Naive B cell (primary cell): ENCODE data around the gene SAP130. TPM values are rescaled to one million over a fixed set of nuclear protein-coding genes. Genes with fewer than 3 reads are reported as not detected.

Experiments
- ATAC-seq, 2 donors: fragments of 150-1000 bp; cut with Tn5 transposase; 2 replicates each; pipeline ENCODE4 v1.10.0; 2021; ENCODE audit warnings: low read depth in 2 of 2, mild to moderate bottlenecking in 2 of 2, moderate library complexity in 2 of 2
- DNase-seq: peaks from one replicate; pipeline ENCODE4 v3.0.0; 2022
- H3K27ac Mint-ChIP-seq, 6 donors: one replicate each; pipeline ENCODE4 v1.8.0; 2020 to 2022; ENCODE audit warnings: mild to moderate bottlenecking in 6 of 6, mixed read lengths in 6 of 6, moderate library complexity in 5 of 6, inconsistent platforms in 2 of 6
- H3K27me3 Mint-ChIP-seq, 3 donors: one replicate each; pipeline ENCODE4 v1.8.0; 2021 to 2022; ENCODE audit warnings: mixed read lengths in 3 of 3, mild to moderate bottlenecking in 1 of 3
- H3K36me3 Mint-ChIP-seq, 2 donors: one replicate each; pipeline ENCODE4 v1.8.0; 2020 to 2022; ENCODE audit warnings: mixed read lengths in 2 of 2, inconsistent platforms in 1 of 2, mild to moderate bottlenecking in 1 of 2
- H3K4me1 Mint-ChIP-seq, 3 donors: one replicate each; pipeline ENCODE4 v1.8.0; 2020 to 2022; ENCODE audit warnings: mixed read lengths in 3 of 3, inconsistent platforms in 1 of 3, mild to moderate bottlenecking in 1 of 3, moderate library complexity in 1 of 3
- H3K4me3 Mint-ChIP-seq, 8 donors: one replicate each; pipeline ENCODE4 v1.8.0; 2020 to 2022; ENCODE audit warnings: mild to moderate bottlenecking in 8 of 8, mixed read lengths in 8 of 8, moderate library complexity in 8 of 8, inconsistent platforms in 2 of 8
- H3K9me3 Mint-ChIP-seq, 7 donors: one replicate each; pipeline ENCODE4 v1.8.0; 2020 to 2022; ENCODE audit warnings: mixed read lengths in 7 of 7, mild to moderate bottlenecking in 5 of 7, inconsistent platforms in 2 of 7, moderate library complexity in 1 of 7
- polyA plus RNA-seq, 6 donors: library from polyadenylated mRNA; unstranded; fragments of 300-500 nt; fragmentation: Illumina TruSeq; gene quantifications; one replicate each; pipeline ENCODE4 v1.2.3, GENCODE V29; 2021; ENCODE audit warnings: low read depth in 6 of 6

SAP130 gene
- polyA plus RNA-seq: 10 to 100 TPM in 1 of 6 donors, 1 to 10 TPM in 5; 5.7 to 12.1 (median 7.1) TPM

DNA sequence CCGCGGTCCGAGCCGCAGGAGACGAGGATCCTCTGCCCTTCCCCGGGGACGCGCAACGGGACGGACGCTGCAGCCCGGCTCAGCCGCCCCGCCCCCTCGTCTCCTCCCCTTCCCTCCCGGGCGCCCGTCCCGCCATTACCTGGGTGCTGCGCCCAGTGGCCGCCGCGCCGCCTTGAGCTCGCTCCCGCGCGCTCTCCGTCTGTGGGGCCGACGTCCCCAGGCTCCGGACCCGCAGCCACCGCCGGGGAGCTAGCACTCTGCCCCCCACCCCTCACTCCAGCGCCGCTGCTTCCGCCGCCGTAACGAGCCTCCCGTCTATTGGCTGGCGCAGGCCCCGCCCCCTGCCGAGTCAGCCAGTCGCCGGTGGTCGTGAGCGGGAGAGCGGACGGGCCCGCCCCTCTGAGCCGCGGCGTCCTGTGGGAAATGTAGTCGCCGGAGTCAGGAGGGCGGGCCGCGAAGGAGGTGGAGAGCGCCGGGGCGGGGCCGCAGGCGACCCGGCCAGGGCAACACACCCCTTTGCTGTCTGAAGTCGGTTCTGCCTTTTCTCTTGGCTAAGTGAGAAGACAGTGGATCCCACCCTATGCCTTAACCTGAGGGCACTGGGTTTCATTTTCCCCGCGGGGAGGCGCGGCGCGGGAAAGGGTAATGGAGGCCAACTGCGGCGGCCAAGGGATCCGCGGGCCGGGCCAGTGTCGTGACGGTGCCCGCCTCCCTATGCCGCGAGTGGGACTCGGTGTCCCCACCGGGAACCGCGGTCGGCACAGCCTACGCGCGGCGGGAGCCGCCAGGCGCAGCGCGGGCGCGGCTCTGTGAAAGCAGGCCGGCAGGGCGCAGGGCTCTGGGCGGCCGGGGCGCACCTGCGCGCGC is at the start of gene SAP130:
TSS of gene SAP130 (minus strand) at position 259 of the 867 bp plus-strand sequence. CDS start 1,767 bp downstream, outside the sequence.
- peaks cover 0 to 7% (median 5%) of the 10 kb centered on the region in 7 donors for H3K9me3 Mint-ChIP-seq
- H3K4me3 Mint-ChIP-seq: peak within 1 kb of the TSS; percentile 93 to 99 (median 96)
- H3K27me3 Mint-ChIP-seq: peaks cover 0 to 12% (median 4%) of the 10 kb centered on the region in 3 donors
- no peaks in the 10 kb centered on the region for H3K36me3 Mint-ChIP-seq
- peak; percentile 72 to 74 for ATAC-seq
- peak; percentile 98 for DNase-seq
- H3K4me1 Mint-ChIP-seq: peaks cover 11 to 22% (median 22%) of the 10 kb centered on the region in 3 donors
- peak within 1 kb of the TSS; percentile 76 to 96 (median 92) for H3K27ac Mint-ChIP-seq

- peaks cover 0 to 4% (median 2%) of the 10 kb centered on the region in 7 donors for H3K9me3 Mint-ChIP-seq
- no peak overlapping the region for H3K4me3 Mint-ChIP-seq
- ATAC-seq: no peak
- H3K36me3 Mint-ChIP-seq: no peaks in the 10 kb centered on the region
- DNase-seq: no peak
- H3K4me1 Mint-ChIP-seq: peaks cover 0 to 4% (median 2%) of the 10 kb centered on the region in 3 donors
- H3K27me3 Mint-ChIP-seq: peaks cover 0 to 6% (median 0%) of the 10 kb centered on the region in 3 donors
- H3K27ac Mint-ChIP-seq: no peak overlapping the region
Observed at GRCh38 chr2:128076461-128077106, 48.7 kb upstream of the SAP130 start.

DNA sequence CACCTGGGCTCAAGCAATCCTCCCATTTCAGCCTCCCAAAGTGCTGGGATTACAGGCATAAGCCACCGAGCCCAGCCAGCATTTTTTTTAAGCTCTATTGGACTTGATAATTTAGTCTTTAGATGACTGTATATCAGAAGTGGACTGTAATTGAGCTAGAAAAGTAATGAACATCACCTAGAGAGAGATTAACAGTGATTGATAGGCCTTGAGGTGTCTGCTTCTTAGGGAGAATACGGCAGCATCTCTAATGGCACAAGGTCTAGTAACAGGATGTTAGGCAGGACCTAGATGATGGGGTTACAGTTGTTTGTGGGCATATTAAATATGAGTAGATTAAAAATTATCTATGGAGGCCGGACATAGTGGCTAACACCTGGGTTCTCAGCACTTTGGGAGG is 45.4 kb upstream of the SAP130 start:
- DNase-seq: no peak
- H3K27me3 Mint-ChIP-seq: peaks cover 0 to 6% (median 0%) of the 10 kb centered on the region in 3 donors
- H3K27ac Mint-ChIP-seq: no peak overlapping the region
- peaks cover 0 to 4% (median 2%) of the 10 kb centered on the region in 3 donors for H3K4me1 Mint-ChIP-seq
- H3K9me3 Mint-ChIP-seq: peaks cover 0 to 4% (median 0%) of the 10 kb centered on the region in 7 donors
- H3K4me3 Mint-ChIP-seq: no peak overlapping the region
- ATAC-seq: no peak
- H3K36me3 Mint-ChIP-seq: no peaks in the 10 kb centered on the region

GRCh38 chr2:128069769-128070168 is 41.9 kb upstream of the SAP130 start:
- H3K36me3 Mint-ChIP-seq: no peaks in the 10 kb centered on the region
- H3K27me3 Mint-ChIP-seq: peaks cover 0 to 6% (median 0%) of the 10 kb centered on the region in 3 donors

GRCh38 chr2:128064353-128064752 is 36.5 kb upstream of the SAP130 start:
- DNase-seq: no peak
- ATAC-seq: no peak
- Mint-ChIP-seq H3K4me1 (no peaks in the 10 kb centered on the region), H3K4me3 (no peak overlapping the region), H3K27me3 (peaks cover 0 to 6% (median 6%) of the 10 kb centered on the region in 3 donors), H3K27ac (no peak overlapping the region), H3K36me3 (no peaks in the 10 kb centered on the region), H3K9me3 (no peaks in the 10 kb centered on the region)

More at GRCh38 chr2:128069769-128070168, 41.9 kb upstream of the SAP130 start:
- no peaks in the 10 kb centered on the region for H3K9me3 Mint-ChIP-seq
- DNase-seq: no peak
- H3K4me1 Mint-ChIP-seq: no peaks in the 10 kb centered on the region
- no peak overlapping the region for H3K27ac Mint-ChIP-seq
- no peak overlapping the region for H3K4me3 Mint-ChIP-seq
- no peak for ATAC-seq

DNA sequence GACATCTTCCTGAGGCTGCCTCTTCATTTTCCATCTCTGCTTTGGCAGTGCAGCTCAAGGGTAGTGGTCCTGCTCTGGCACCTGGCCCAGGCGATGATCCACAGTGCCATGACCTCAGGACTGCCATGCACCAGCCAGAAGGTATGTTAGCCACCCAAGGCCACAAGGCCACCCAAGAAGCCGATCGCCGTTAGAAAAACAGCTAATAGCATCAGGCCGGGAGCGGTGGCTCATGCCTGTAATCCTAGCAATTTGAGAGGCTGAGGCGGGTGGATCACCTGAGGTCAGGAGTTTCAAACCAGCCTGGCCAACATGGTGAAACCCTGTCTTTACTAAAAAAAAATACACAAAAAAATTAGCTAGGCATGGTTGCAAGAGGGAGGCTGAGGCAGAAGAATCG is 34.7 kb upstream of the SAP130 start:
- Mint-ChIP-seq H3K4me3 (no peak overlapping the region), H3K9me3 (no peaks in the 10 kb centered on the region), H3K36me3 (no peaks in the 10 kb centered on the region), H3K4me1 (no peaks in the 10 kb centered on the region), H3K27ac (peak overlapping the region in 1 of 6 donors; percentile 6), H3K27me3 (peaks cover 0 to 6% (median 0%) of the 10 kb centered on the region in 3 donors)
- DNase-seq (no peak), ATAC-seq (no peak)

- peaks cover 10 to 26% (median 17%) of the 10 kb centered on the region in 3 donors for H3K27me3 Mint-ChIP-seq
- peaks cover 0 to 6% (median 0%) of the 10 kb centered on the region in 7 donors for H3K9me3 Mint-ChIP-seq
- no peak overlapping the region for H3K4me3 Mint-ChIP-seq
- H3K27ac Mint-ChIP-seq: no peak overlapping the region
- H3K4me1 Mint-ChIP-seq: no peaks in the 10 kb centered on the region
- no peaks in the 10 kb centered on the region for H3K36me3 Mint-ChIP-seq
- no peak for ATAC-seq
- DNase-seq: no peak
Observed at GRCh38 chr2:128058114-128058513, 30.3 kb upstream of the SAP130 start.

DNA sequence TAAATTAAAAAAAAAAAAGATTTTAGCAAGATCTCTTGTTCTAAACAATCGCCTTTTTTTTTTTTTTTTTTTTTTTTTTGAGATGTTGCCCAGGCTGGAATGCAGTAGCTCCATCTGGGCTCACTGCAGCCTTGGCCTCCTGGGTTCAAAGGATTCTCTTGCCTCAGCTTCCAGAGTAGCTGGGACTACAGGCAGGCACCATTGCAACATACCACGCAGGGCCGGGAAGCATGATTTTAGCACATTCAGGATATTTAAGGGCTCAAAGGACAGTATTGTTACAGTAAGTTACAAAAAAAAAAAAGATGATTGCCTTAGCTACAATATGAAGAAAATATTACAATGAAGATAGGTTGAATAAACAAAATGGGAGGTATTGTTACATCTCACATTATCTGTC is 29.5 kb upstream of the SAP130 start:
- H3K4me3 Mint-ChIP-seq: no peak overlapping the region
- DNase-seq: no peak
- no peak for ATAC-seq
- H3K27me3 Mint-ChIP-seq: peaks cover 13 to 32% (median 24%) of the 10 kb centered on the region in 3 donors
- H3K27ac Mint-ChIP-seq: no peak overlapping the region
- H3K36me3 Mint-ChIP-seq: no peaks in the 10 kb centered on the region
- H3K9me3 Mint-ChIP-seq: peaks cover 0 to 6% (median 0%) of the 10 kb centered on the region in 7 donors
- no peaks in the 10 kb centered on the region for H3K4me1 Mint-ChIP-seq

- Mint-ChIP-seq H3K36me3 (peaks cover 5 to 19% of the 10 kb centered on the region in 2 donors), H3K27me3 (peaks cover 21 to 59% (median 51%) of the 10 kb centered on the region in 3 donors), H3K9me3 (peaks cover 4 to 25% (median 16%) of the 10 kb centered on the region in 7 donors), H3K4me1 (no peaks in the 10 kb centered on the region), H3K4me3 (no peak overlapping the region), H3K27ac (no peak overlapping the region)
- no peak for DNase-seq
- no peak for ATAC-seq
Observed at GRCh38 chr2:128054104-128054885, 26.4 kb upstream of the SAP130 start.

DNA sequence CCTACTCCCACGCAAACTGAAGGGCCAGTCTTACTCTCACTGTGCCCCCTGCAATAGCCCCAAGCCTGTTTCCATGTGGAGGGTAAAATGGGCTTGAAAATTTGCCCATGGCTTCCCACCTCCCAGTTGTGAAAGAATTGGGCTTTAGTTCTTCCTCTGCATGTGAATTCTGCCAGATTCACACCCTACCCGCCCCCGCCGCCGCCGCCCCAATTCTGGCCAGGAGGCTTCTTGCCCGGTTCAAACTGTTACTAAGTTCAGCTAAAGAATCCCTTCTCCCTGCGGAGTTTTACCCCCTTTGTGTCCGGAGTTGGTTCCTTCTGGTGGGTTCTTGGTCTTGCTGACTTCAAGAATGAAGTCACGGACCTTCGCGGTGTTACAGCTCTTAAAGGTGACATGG is 25.5 kb upstream of the SAP130 start:
- H3K36me3 Mint-ChIP-seq: peaks cover 5 to 21% of the 10 kb centered on the region in 2 donors
- peaks cover 4 to 32% (median 21%) of the 10 kb centered on the region in 7 donors for H3K9me3 Mint-ChIP-seq
- no peak overlapping the region for H3K4me3 Mint-ChIP-seq
- no peaks in the 10 kb centered on the region for H3K4me1 Mint-ChIP-seq
- DNase-seq (no peak), ATAC-seq (no peak)
- peaks cover 27 to 67% (median 51%) of the 10 kb centered on the region in 3 donors for H3K27me3 Mint-ChIP-seq
- H3K27ac Mint-ChIP-seq: peak overlapping the region in 1 of 6 donors; percentile 72

GRCh38 chr2:128043041-128043440 is 15.2 kb upstream of the SAP130 start:
- H3K4me1 Mint-ChIP-seq: no peaks in the 10 kb centered on the region
- ATAC-seq: no peak
- H3K4me3 Mint-ChIP-seq: peak overlapping the region in 1 of 8 donors; percentile 48
- peaks cover 22 to 23% of the 10 kb centered on the region in 2 donors for H3K36me3 Mint-ChIP-seq
- peaks cover 18 to 58% (median 23%) of the 10 kb centered on the region in 3 donors for H3K27me3 Mint-ChIP-seq
- peaks cover 16 to 72% (median 31%) of the 10 kb centered on the region in 7 donors for H3K9me3 Mint-ChIP-seq
- DNase-seq: no peak
- H3K27ac Mint-ChIP-seq: no peak overlapping the region

- Mint-ChIP-seq H3K27me3 (peaks cover 15 to 49% (median 23%) of the 10 kb centered on the region in 3 donors), H3K4me1 (no peaks in the 10 kb centered on the region), H3K4me3 (no peak overlapping the region), H3K36me3 (peaks cover 27 to 37% of the 10 kb centered on the region in 2 donors), H3K9me3 (peaks cover 28 to 77% (median 44%) of the 10 kb centered on the region in 7 donors), H3K27ac (no peak overlapping the region)
- DNase-seq (no peak), ATAC-seq (no peak)
Observed at GRCh38 chr2:128041561-128041960, 13.7 kb upstream of the SAP130 start.
